Caco-2 (cell line): Measurements from ENCODE around the gene LCN9. TPM values are rescaled to one million over a fixed set of nuclear protein-coding genes. Genes with fewer than 3 reads are reported as not detected.
A peak's percentile ranks its signal among the peaks of the same experiment; 100 is the strongest.

ENCODE experiments used
- BruUV-seq: library from RNA; stranded (reverse); fragments of 400-500 nt; replicated peaks from 2 replicates; lab custom pipeline; 2021; lab: Mats Ljungman, UMichigan
- CTCF ChIA-PET: fragments of 300-600 bp; sonication (Branson Sonifier 250); formaldehyde crosslinking; loops from one replicate; lab custom pipeline; 2022; ENCODE audit warnings: antibody characterized with exemption; lab: Charles Lee
- POLR2A ChIA-PET: fragments of 300-600 bp; sonication (Branson Sonifier 250); formaldehyde crosslinking; loops from one replicate; lab custom pipeline; 2022; ENCODE audit warnings: antibody characterized with exemption; lab: Charles Lee
- DNase-seq, 2 experiments: peaks; one replicate each; pipeline versions ENCODE4 v3.0.0 to v3.0.0-alpha.2; 2020 to 2022
- H3K27me3 ChIP-seq: replicated peaks from 2 replicates; pipeline ENCODE4 v1.6.0; 2011; ENCODE audit warnings: low read length; ENCODE audit not compliant: control insufficient read depth, insufficient read depth
- H3K36me3 ChIP-seq: 2 replicates; pipeline ENCODE4 v1.5.1; 2011; ENCODE audit warnings: low read length; ENCODE audit not compliant: control insufficient read depth, insufficient read depth
- H3K4me1 ChIP-seq: fragments of 250-450 bp; sonication (Bioruptor Pico); 2 replicates; pipeline ENCODE4 v1.5.1; 2020; ENCODE audit warnings: mild to moderate bottlenecking
- H3K4me3 ChIP-seq: 2 replicates; pipeline ENCODE4 v1.5.1; 2011; ENCODE audit warnings: low read depth, mild to moderate bottlenecking, control low read depth, low read length
- H3K9me3 ChIP-seq: fragments of 250-450 bp; sonication (Bioruptor Pico); 2 replicates; pipeline ENCODE4 v1.5.1; 2020; ENCODE audit warnings: mild to moderate bottlenecking, moderate library complexity
- H3K27ac Mint-ChIP-seq: one replicate; pipeline ENCODE4 v1.8.0; 2022; ENCODE audit warnings: mixed read lengths; ENCODE audit not compliant: unreplicated experiment
- H3K27me3 Mint-ChIP-seq: one replicate; pipeline ENCODE4 v1.8.0; 2022; ENCODE audit warnings: mixed read lengths; ENCODE audit not compliant: insufficient read depth, unreplicated experiment
- H3K36me3 Mint-ChIP-seq: one replicate; pipeline ENCODE4 v1.8.0; 2022; ENCODE audit warnings: mild to moderate bottlenecking, mixed read lengths; ENCODE audit not compliant: insufficient read depth, unreplicated experiment
- H3K4me1 Mint-ChIP-seq: one replicate; pipeline ENCODE4 v1.8.0; 2022; ENCODE audit warnings: low read depth, mixed read lengths; ENCODE audit not compliant: unreplicated experiment
- H3K4me3 Mint-ChIP-seq: one replicate; pipeline ENCODE4 v1.8.0; 2022; ENCODE audit warnings: mild to moderate bottlenecking, moderate library complexity, mixed read lengths; ENCODE audit not compliant: unreplicated experiment
- H3K9me3 Mint-ChIP-seq: one replicate; pipeline ENCODE4 v1.8.0; 2022; ENCODE audit warnings: mixed read lengths; ENCODE audit not compliant: unreplicated experiment
- CTCF ChIP-seq, 2 experiments: fragments of 200-600 bp in 1 of 2; IDR thresholded peaks; 1 replicate in 1 of 2; 2 replicates in 1 of 2; pipeline versions ENCODE4 v1.5.1 to v1.8.0; 2011 to 2022; ENCODE audit warnings: antibody characterized with exemption in 1 of 2, control low read depth in 1 of 2, inconsistent platforms in 1 of 2, low read depth in 1 of 2, low read length in 1 of 2, mild to moderate bottlenecking in 1 of 2, moderate library complexity in 1 of 2; ENCODE audit not compliant: insufficient read depth in 1 of 2, severe bottlenecking in 1 of 2, unreplicated experiment in 1 of 2
- intact Hi-C: fragments of 100-400 bp; cut with micrococcal nuclease; formaldehyde crosslinking; loops from one replicate; pipeline ENCODE4 v1.10.0; 2022; ENCODE audit not compliant: unreplicated experiment
- total RNA-seq: library from RNA; stranded (reverse); gene quantifications from 2 replicates; pipeline ENCODE4 v1.2.3, GENCODE V29; 2022

LCN9 gene
- total RNA-seq, 1 experiment from 2014 or later: not detected

- intact Hi-C loops: no loop called here
- no peak for DNase-seq
- ChIA-PET CTCF (no interaction called here), POLR2A (interaction anchor here (0.6 kb wide), 1 partner anchor 260 kb away, joined by 3 read pairs; the partner anchor contains the start of gene UBAC1)
- Mint-ChIP-seq H3K4me3 (peak overlapping the region; percentile 27), H3K27me3 (no peaks in the 10 kb centered on the region), H3K9me3 (no peaks in the 10 kb centered on the region), H3K36me3 (no peaks in the 10 kb centered on the region), H3K27ac (no peak overlapping the region), H3K4me1 (no peaks in the 10 kb centered on the region)
- H3K9me3 ChIP-seq: no peaks in the 10 kb centered on the region
- H3K4me1 ChIP-seq: peaks cover 17% of the 10 kb centered on the region
- no peak for TF ChIP-seq CTCF (IDR thresholded peaks at IDR 0.05; ENCODE audit: insufficient read depth in 1 of 2, low read depth in 1 of 2, low read length in 1 of 2, severe bottlenecking in 1 of 2, unreplicated experiment in 1 of 2)
- peak overlapping the region; percentile 35 for H3K4me3 ChIP-seq
- no peaks in the 10 kb centered on the region for H3K27me3 ChIP-seq
- BruUV-seq: no TSS peak
- peaks cover 4% of the 10 kb centered on the region for H3K36me3 ChIP-seq
Measured at GRCh38 chr9:135701067-135701958, 38.2 kb downstream of the LCN9 start.

DNA sequence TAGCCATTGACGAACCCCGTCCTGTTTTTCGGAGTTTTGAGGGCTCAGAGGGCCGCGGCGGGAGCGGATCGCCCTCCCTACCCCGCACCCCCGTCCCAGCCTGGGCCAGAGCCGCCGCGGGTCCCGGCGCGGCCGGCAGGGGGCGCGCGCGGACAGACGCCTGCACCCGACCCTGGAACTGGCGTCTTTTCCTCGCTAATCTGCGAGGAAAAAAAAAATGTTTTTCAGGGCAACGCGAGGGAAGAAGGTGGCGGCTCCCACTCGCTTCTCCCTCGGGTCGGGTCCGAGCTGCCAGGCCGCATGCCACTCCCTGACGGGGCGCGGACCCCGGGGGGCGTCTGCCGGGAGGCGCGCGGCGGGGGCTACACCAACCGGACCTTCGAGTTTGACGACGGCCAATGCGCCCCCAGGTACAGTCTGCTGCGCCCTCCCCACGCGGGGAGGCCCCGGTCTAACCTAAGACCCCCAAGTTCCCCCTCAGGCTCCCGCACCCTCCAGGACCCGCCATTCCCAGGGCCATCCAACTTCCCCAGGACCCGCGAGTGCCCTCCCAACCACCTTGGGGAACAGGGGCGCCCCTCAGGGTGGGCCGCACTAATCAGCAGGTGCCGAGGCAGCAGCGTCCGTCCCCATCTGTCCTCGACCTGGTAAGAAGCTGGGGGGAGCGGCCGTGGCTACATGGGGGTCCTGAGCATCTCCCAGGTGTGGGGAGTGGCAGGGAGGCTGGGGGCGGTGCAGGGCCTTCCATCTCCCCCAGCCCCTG lies 39.0 kb downstream of the LCN9 start, which contains the start of gene KCNT1:
TSS of gene KCNT1 (plus strand) at position 227 of the 763 bp plus-strand sequence. CDS start at position 301, 74 bp downstream.
- no peaks in the 10 kb centered on the region for H3K36me3 Mint-ChIP-seq
- ChIA-PET CTCF (interaction anchor here (0.6 kb wide), 1 partner anchor 96 kb away, joined by 3 read pairs; no protein-coding TSS in a partner anchor), POLR2A (interaction anchor here (0.6 kb wide), 1 partner anchor 259 kb away, joined by 3 read pairs; the partner anchor contains the start of gene UBAC1)
- Histone ChIP-seq H3K9me3 (no peaks in the 10 kb centered on the region), H3K4me3 (peak within 1 kb of the TSS; percentile 48), H3K27me3 (no peaks in the 10 kb centered on the region), H3K36me3 (peaks cover 3% of the 10 kb centered on the region), H3K4me1 (peaks cover 17% of the 10 kb centered on the region)
- peak within 1 kb of the TSS; percentile 27 for H3K4me3 Mint-ChIP-seq
- intact Hi-C loops: no loop called here
- no peaks in the 10 kb centered on the region for H3K27me3 Mint-ChIP-seq
- H3K27ac Mint-ChIP-seq: no peak within 1 kb of the TSS
- TF ChIP-seq CTCF (IDR thresholded peaks at IDR 0.05; ENCODE audit: insufficient read depth in 1 of 2, low read depth in 1 of 2, low read length in 1 of 2, severe bottlenecking in 1 of 2, unreplicated experiment in 1 of 2): peak; percentile 54 to 94
- no peaks in the 10 kb centered on the region for H3K4me1 Mint-ChIP-seq
- DNase-seq: peak in 1 of 2 experiments; percentile 87
- H3K9me3 Mint-ChIP-seq: no peaks in the 10 kb centered on the region
- BruUV-seq: no TSS peak

DNA sequence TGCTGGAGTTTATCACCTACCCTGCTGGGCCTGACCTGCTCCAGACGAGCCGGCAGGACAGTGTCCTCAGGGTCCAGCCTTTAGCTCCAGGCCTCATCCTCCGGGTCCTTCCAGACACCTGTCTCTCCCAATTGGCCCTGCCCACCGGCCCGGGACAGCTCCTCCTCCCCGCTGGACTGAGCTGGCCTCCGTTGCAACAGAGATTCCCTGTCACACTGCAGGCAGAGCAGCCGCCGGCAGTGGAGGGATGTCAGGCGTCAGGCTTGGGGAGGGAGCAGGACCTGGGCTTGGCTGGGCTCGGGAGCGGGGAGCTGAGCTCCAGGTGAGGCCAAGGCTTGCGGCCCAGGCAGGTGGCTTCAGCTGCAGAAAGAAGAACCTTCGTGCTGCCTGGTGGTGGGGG lies 40.6 kb downstream of the LCN9 start:
- Mint-ChIP-seq H3K4me1 (no peaks in the 10 kb centered on the region), H3K27me3 (peaks cover 4% of the 10 kb centered on the region), H3K9me3 (no peaks in the 10 kb centered on the region), H3K4me3 (no peak overlapping the region), H3K27ac (no peak overlapping the region), H3K36me3 (no peaks in the 10 kb centered on the region)
- Histone ChIP-seq H3K4me1 (peaks cover 17% of the 10 kb centered on the region), H3K4me3 (no peak overlapping the region), H3K9me3 (no peaks in the 10 kb centered on the region), H3K36me3 (no peaks in the 10 kb centered on the region), H3K27me3 (no peaks in the 10 kb centered on the region)
- peak; percentile 39 to 60 for DNase-seq
- TF ChIP-seq CTCF (IDR thresholded peaks at IDR 0.05; ENCODE audit: insufficient read depth in 1 of 2, low read depth in 1 of 2, low read length in 1 of 2, severe bottlenecking in 1 of 2, unreplicated experiment in 1 of 2): no peak
- CTCF ChIA-PET: interaction anchor here (0.7 kb wide), 1 partner anchor 10 kb away, joined by 3 read pairs; no protein-coding TSS in a partner anchor
- POLR2A ChIA-PET: no interaction called here
- intact Hi-C loops: no loop called here
- no TSS peak for BruUV-seq
